ENCODE data around the gene ABI2. TPM values are rescaled to one million over a fixed set of nuclear protein-coding genes. Genes with fewer than 3 reads are reported as not detected.
"Not testable (repeated sequence)": the region's sequence is repeated elsewhere in the genome, so short reads cannot be mapped to it uniquely, and the experiment has no call there.

Gene ABI2
- total and polyA plus RNA-seq, 2 experiments from 2014 or later: 28.0 to 88.3 TPM

DNA sequence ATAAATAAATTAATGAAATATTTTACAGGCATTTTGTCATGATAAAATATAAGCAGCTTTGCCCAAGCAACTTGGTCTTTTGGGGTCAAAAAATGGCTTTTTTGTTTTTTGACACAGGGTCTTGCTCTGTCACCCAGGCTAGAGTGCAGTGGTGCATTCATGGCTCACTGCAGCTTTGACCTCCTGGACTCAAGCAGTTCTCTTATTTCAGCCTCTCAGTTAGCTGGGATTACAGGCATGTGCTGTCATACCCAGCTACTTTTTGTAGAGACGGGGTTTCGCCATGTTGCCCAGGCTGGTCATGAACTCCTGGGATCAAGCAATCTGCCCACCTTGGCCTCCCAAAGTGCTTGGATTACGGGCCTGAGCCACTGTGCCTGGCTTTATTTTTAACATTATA lies 51.0 kb downstream of the ABI2 start:
- in situ Hi-C loops (cut with MboI): no loop called here
- Histone ChIP-seq H3K79me2 (ENCODE audit: insufficient read depth) (peaks cover 79% of the 10 kb centered on the region), H3K27me3 (replicated peaks; ENCODE audit: insufficient read depth) (no peaks in the 10 kb centered on the region), H2AFZ (no peak overlapping the region), H3K9ac (no peak overlapping the region), H3K4me2 (ENCODE audit: unreplicated experiment) (no peak overlapping the region), H3K27ac (no peak overlapping the region), H4K20me1 (ENCODE audit: insufficient read depth) (no peaks in the 10 kb centered on the region), H3F3A (ENCODE audit: insufficient read depth) (peaks cover 12% of the 10 kb centered on the region; the same call in 1 of the 2 replicates), H3K36me3 (ENCODE audit: low read depth) (0 out of 2 replicates have a peak, but pooled peaks cover 5% of the 10 kb centered on the region), H3K4me3 (no peak overlapping the region), H3K4me1 (ENCODE audit: insufficient read depth) (no peaks in the 10 kb centered on the region), H3K9me3 (ENCODE audit: low read depth) (no peaks in the 10 kb centered on the region), H3K9me2 (ENCODE audit: insufficient read depth) (no peaks in the 10 kb centered on the region)
- 95 to 100% methylated on average over 3 of the region's 3 CpGs for WGBS, 2 experiments (ENCODE audit: low coverage in 1 of 2, low lambda C conversion rate in 2 of 2, missing lambda C conversion rate in 2 of 2)
- no peak for TF ChIP-seq EZH2phosphoT487 (IDR thresholded peaks at IDR 0.05; ENCODE audit: insufficient read depth, low read depth)
- TF ChIP-seq EZH2 (IDR thresholded peaks at IDR 0.05; ENCODE audit: insufficient read depth, poor library complexity, severe bottlenecking): no peak
- no peak for DNase-seq

DNA sequence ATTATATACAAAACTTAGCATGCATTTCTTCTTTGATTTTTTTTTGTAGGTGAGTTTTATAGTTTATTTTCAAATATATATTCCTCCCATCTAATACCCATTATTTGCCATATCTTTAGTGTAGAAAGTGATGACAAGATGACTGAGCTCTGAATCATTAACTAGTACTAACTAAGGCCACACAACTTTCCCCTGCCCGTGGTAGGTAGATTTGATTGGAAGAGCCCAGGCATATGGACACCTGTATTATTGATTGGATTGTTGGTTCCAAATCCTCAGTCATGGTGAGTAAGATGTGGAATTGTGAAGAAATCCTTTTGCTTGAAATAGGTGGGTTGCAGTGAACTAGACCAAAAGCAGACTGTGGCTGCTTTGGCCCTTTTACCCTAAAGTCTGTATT lies 54.8 kb downstream of the ABI2 start:
- Histone ChIP-seq H3K36me3 (ENCODE audit: low read depth) (0 out of 2 replicates have a peak, but pooled peaks cover 5% of the 10 kb centered on the region), H3K4me2 (ENCODE audit: unreplicated experiment) (no peak overlapping the region), H3K79me2 (ENCODE audit: insufficient read depth) (peaks cover 51% of the 10 kb centered on the region), H2AFZ (no peak overlapping the region), H3K9ac (no peak overlapping the region), H3K4me3 (no peak overlapping the region), H3K27me3 (replicated peaks; ENCODE audit: insufficient read depth) (no peaks in the 10 kb centered on the region), H3K9me2 (ENCODE audit: insufficient read depth) (no peaks in the 10 kb centered on the region), H3K27ac (no peak overlapping the region), H4K20me1 (ENCODE audit: insufficient read depth) (no peaks in the 10 kb centered on the region), H3K4me1 (ENCODE audit: insufficient read depth) (no peaks in the 10 kb centered on the region), H3K9me3 (ENCODE audit: low read depth) (no peaks in the 10 kb centered on the region), H3F3A (ENCODE audit: insufficient read depth) (peaks cover 6% of the 10 kb centered on the region; the same call in 1 of the 2 replicates)
- 89 to 94% methylated on average over 1 of the region's 1 CpG for WGBS, 2 experiments (ENCODE audit: low coverage in 1 of 2, low lambda C conversion rate in 2 of 2, missing lambda C conversion rate in 2 of 2)
- TF ChIP-seq EZH2phosphoT487 (IDR thresholded peaks at IDR 0.05; ENCODE audit: insufficient read depth, low read depth) (no peak), EZH2 (IDR thresholded peaks at IDR 0.05; ENCODE audit: insufficient read depth, poor library complexity, severe bottlenecking) (no peak)
- in situ Hi-C loops (cut with MboI): no loop called here
- DNase-seq: no peak

DNA sequence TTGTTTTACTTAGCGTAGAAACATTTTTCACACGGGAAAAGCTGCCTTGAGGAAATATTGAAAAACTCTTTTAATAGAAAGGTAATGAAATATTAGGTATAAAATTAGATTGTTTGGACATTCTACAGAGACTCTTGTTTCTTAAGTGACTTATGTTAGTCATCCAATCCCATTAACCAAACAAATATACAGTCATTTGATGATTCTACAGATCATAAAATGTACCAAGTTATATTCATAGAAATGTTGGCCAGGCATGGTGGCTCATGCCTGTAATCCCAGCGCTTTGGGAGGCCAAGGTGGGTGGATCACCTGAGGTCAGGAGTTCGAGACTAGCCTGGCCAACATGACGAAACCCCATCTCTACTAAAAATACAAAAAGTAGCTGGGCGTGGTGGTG lies 60.0 kb downstream of the ABI2 start:
- H3K4me1 ChIP-seq (ENCODE audit: insufficient read depth); H3F3A ChIP-seq (ENCODE audit: insufficient read depth); H2AFZ ChIP-seq; H4K20me1 ChIP-seq (ENCODE audit: insufficient read depth); in situ Hi-C loops (cut with MboI); DNase-seq; H3K27ac ChIP-seq; H3K27me3 ChIP-seq (replicated peaks; ENCODE audit: insufficient read depth); H3K9me2 ChIP-seq (ENCODE audit: insufficient read depth); H3K4me2 ChIP-seq (ENCODE audit: unreplicated experiment); H3K4me3 ChIP-seq; H3K9ac ChIP-seq; H3K9me3 ChIP-seq (ENCODE audit: low read depth); H3K36me3 ChIP-seq (ENCODE audit: low read depth): not testable (repeated sequence)
- peaks cover 35% of the 10 kb centered on the region for H3K79me2 ChIP-seq (ENCODE audit: insufficient read depth)
- 91 to 98% methylated on average over 6 of the region's 6 CpGs for WGBS, 2 experiments (ENCODE audit: low coverage in 1 of 2, low lambda C conversion rate in 2 of 2, missing lambda C conversion rate in 2 of 2)

DNA sequence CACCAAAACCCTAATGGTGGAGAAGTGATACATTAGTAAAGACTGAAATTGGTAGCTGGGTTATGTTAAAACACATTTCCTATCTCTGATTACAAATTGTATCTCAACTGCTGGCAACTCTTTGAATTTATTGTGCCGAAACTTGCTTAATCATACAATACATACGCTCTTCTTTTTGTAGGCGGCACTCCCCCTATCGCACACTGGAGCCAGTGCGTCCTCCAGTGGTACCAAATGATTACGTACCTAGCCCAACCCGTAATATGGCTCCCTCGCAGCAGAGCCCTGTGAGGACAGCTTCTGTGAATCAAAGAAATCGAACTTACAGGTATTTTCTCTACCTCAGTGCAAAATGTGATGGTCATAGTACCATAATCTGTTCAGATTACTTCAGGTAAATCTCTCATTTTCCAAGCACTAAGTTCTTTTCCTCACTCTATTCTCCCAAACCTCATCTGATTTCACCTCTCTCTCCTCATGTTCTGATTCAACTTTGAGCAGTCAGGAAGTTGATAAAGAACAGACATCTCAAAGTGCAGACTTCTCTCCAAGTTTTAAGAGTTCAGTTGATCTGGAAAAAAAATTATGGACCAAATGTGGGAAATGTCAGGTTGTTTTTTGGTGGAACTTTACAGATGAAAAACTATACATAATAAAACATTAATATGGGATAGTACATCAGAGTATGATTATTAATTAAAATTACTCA lies 66.5 kb downstream of the ABI2 start:
- Histone ChIP-seq H3K79me2 (ENCODE audit: insufficient read depth) (peaks cover 40% of the 10 kb centered on the region), H3K9me2 (ENCODE audit: insufficient read depth) (no peaks in the 10 kb centered on the region), H3K27me3 (replicated peaks; ENCODE audit: insufficient read depth) (no peaks in the 10 kb centered on the region), H3K36me3 (ENCODE audit: low read depth) (peaks cover 44% of the 10 kb centered on the region), H3K4me1 (ENCODE audit: insufficient read depth) (no peaks in the 10 kb centered on the region), H3K9ac (no peak overlapping the region), H3K4me2 (ENCODE audit: unreplicated experiment) (no peak overlapping the region), H3F3A (ENCODE audit: insufficient read depth) (peaks cover 16% of the 10 kb centered on the region), H3K4me3 (no peak overlapping the region), H3K9me3 (ENCODE audit: low read depth) (no peaks in the 10 kb centered on the region), H2AFZ (no peak overlapping the region), H4K20me1 (ENCODE audit: insufficient read depth) (no peaks in the 10 kb centered on the region; the same call in 1 of the 2 replicates), H3K27ac (no peak overlapping the region)
- TF ChIP-seq EZH2 (IDR thresholded peaks at IDR 0.05; ENCODE audit: insufficient read depth, poor library complexity, severe bottlenecking) (no peak), EZH2phosphoT487 (IDR thresholded peaks at IDR 0.05; ENCODE audit: insufficient read depth, low read depth) (no peak)
- WGBS, 2 experiments (ENCODE audit: low coverage in 1 of 2, low lambda C conversion rate in 2 of 2, missing lambda C conversion rate in 2 of 2): 91% methylated on average over 9 of the region's 9 CpGs
- in situ Hi-C loops (cut with MboI): no loop called here
- DNase-seq: no peak

Data from GM23248 (cell line).